K562 (cell line): ENCODE data around the gene GNAI1. TPM values are rescaled to one million over a fixed set of nuclear protein-coding genes. Genes with fewer than 3 reads are reported as not detected.

Experiments
- ATAC-seq: fragments of 200-7000 bp; cut with Tn5 transposase; 3 replicates; pipeline ENCODE4 v1.9.1; 2020; ENCODE audit warnings: moderate library complexity
- BruUV-seq: library from RNA; stranded (reverse); fragments of 400-500 nt; replicated peaks from 2 replicates; lab custom pipeline; 2021; lab: Mats Ljungman, UMichigan
- CTCF ChIA-PET: fragments of 300-600 bp; formaldehyde crosslinking; extraction: SDS; loops from one replicate; lab custom pipeline; 2021; ENCODE audit warnings: low intra/inter-chr PET ratio; lab: Yijun Ruan, JAX
- POLR2A ChIA-PET: fragments of 300-600, 350-650 bp; sonication (Branson Sonifier 250); formaldehyde crosslinking; extraction: SDS; loops from one replicate; lab custom pipeline; 2021; ENCODE audit warnings: antibody characterized with exemption, inconsistent platforms; lab: Yijun Ruan, JAX
- DNase-seq, 4 experiments: peaks; one replicate each; pipeline versions ENCODE4 v3.0.0 to v3.0.0-alpha.2; 2011 to 2018; ENCODE audit warnings: low spot score in 3 of 4, mixed read lengths in 3 of 4; ENCODE audit errors: extremely low read depth in 1 of 4
- FAIRE-seq: peaks from 2 replicates; lab custom pipeline; 2011; peaks lifted over from hg19 to GRCh38; lab: Jason Lieb, UNC
- H2AFZ ChIP-seq: 2 replicates; pipeline ENCODE4 v1.6.0; 2011; ENCODE audit warnings: low read depth, low read length, control low read depth, inconsistent platforms
- H3K27ac ChIP-seq: fragments of 200-600 bp; 3 replicates; pipeline ENCODE4 v1.8.0; 2011; ENCODE audit warnings: low read depth, mild to moderate bottlenecking, control low read depth, inconsistent platforms, low read length, moderate library complexity, mixed read lengths; ENCODE audit errors: extremely low read depth
- H3K27me3 ChIP-seq, 2 experiments: fragments of 300-600 bp in 1 of 2; 2 replicates in 1 of 2; 3 replicates in 1 of 2; pipeline versions ENCODE4 v1.6.0 to v1.8.0; 2011; ENCODE audit warnings: inconsistent platforms in 2 of 2, low read length in 2 of 2, mild to moderate bottlenecking in 1 of 2, mixed read lengths in 1 of 2, moderate library complexity in 1 of 2; ENCODE audit not compliant: control insufficient read depth in 2 of 2, insufficient read depth in 2 of 2
- H3K36me3 ChIP-seq: fragments of 300-600 bp; 3 replicates; pipeline ENCODE4 v1.8.0; 2011; ENCODE audit warnings: mild to moderate bottlenecking, low read length, inconsistent platforms; ENCODE audit not compliant: control insufficient read depth, insufficient read depth
- H3K4me1 ChIP-seq, 2 experiments: fragments of 200-600 bp in 1 of 2; replicated peaks in 1 of 2; 2 replicates in 1 of 2; 3 replicates in 1 of 2; pipeline versions ENCODE4 v1.5.1 to v1.8.0; 2011; ENCODE audit warnings: inconsistent platforms in 2 of 2, low read length in 2 of 2, mild to moderate bottlenecking in 1 of 2, mixed read lengths in 1 of 2, moderate library complexity in 1 of 2; ENCODE audit not compliant: control insufficient read depth in 2 of 2, insufficient read depth in 2 of 2
- H3K4me2 ChIP-seq: 2 replicates; pipeline ENCODE4 v1.6.1; 2011; ENCODE audit warnings: low read length, control low read depth, inconsistent platforms, mixed read lengths; ENCODE audit not compliant: insufficient read depth
- H3K4me3 ChIP-seq: fragments of 200-600 bp; sonication (generic), shearing (Covaris generic); 2 replicates; pipeline ENCODE4 v1.5.1; 2016; ENCODE audit warnings: control low read depth, inconsistent platforms
- H3K79me2 ChIP-seq: fragments of 200-600 bp; 3 replicates; pipeline ENCODE4 v1.8.0; 2011; ENCODE audit warnings: low read length, inconsistent platforms; ENCODE audit not compliant: control insufficient read depth, insufficient read depth
- H3K9ac ChIP-seq, 2 experiments: 2 replicates each; pipeline versions ENCODE4 v1.6.0 to v1.6.1; 2011; ENCODE audit warnings: low read depth in 2 of 2, low read length in 2 of 2, control low read depth in 1 of 2, inconsistent platforms in 1 of 2, mild to moderate bottlenecking in 1 of 2, mixed read lengths in 1 of 2; ENCODE audit not compliant: insufficient read depth in 1 of 2
- H3K9me1 ChIP-seq: one replicate; pipeline ENCODE4 v1.6.0; 2011; ENCODE audit warnings: inconsistent platforms, mild to moderate bottlenecking, low read length, moderate library complexity; ENCODE audit not compliant: control insufficient read depth, insufficient read depth
- H3K9me3 ChIP-seq: replicated peaks from 2 replicates; pipeline ENCODE4 v1.5.1; 2011; ENCODE audit warnings: low read depth, low read length, inconsistent platforms; ENCODE audit not compliant: control insufficient read depth, insufficient read depth
- H4K20me1 ChIP-seq: replicated peaks from 2 replicates; pipeline ENCODE4 v1.6.1; 2011; ENCODE audit warnings: low read length, inconsistent platforms, mixed read lengths; ENCODE audit not compliant: control insufficient read depth, insufficient read depth
- CHCHD3 ChIP-seq: fragments of 250-450 bp; sonication (Bioruptor Pico); IDR thresholded peaks from 2 replicates; pipeline ENCODE4 v2.1.2; 2022; ENCODE audit warnings: mild to moderate bottlenecking
- COPS2 ChIP-seq: fragments of 450-650 bp; conservative IDR thresholded peaks from 2 replicates; pipeline ENCODE4 v1.6.1; 2016; ENCODE audit warnings: mild to moderate bottlenecking, moderate library complexity
- EP300 ChIP-seq: IDR thresholded peaks from 2 replicates; pipeline ENCODE4 v1.6.1; 2012; ENCODE audit warnings: low read length, improper control_type of control experiment
- HDAC2 ChIP-seq: fragments of 450-650 bp; IDR thresholded peaks from 2 replicates; pipeline ENCODE4 v1.6.1; 2016; ENCODE audit warnings: mild to moderate bottlenecking
- HES1 ChIP-seq: fragments of 450-650 bp; IDR thresholded peaks from 2 replicates; pipeline ENCODE4 v1.6.1; 2016; ENCODE audit warnings: low read depth, mild to moderate bottlenecking, moderate library complexity
- MYNN ChIP-seq, 2 experiments: sonication (generic); formaldehyde crosslinking in 1 of 2; IDR thresholded peaks; 2 replicates each; pipeline versions ENCODE4 v1.5.0 to v1.6.1; 2016 to 2020; ENCODE audit warnings: antibody characterized with exemption in 1 of 2, missing genetic modification reagents in 1 of 2
- NCOA6 ChIP-seq: fragments of 450-650 bp; IDR thresholded peaks from 2 replicates; pipeline ENCODE4 v1.6.1; 2017; ENCODE audit warnings: mild to moderate bottlenecking
- NEUROD1 ChIP-seq: fragments of 150-350 bp; IDR thresholded peaks from 2 replicates; pipeline ENCODE4 v1.6.1; 2014; ENCODE audit warnings: borderline replicate concordance, low read length, low read depth; ENCODE audit not compliant: partially characterized antibody
- NR2C2 ChIP-seq, 2 experiments: fragments of 200-800 bp in 1 of 2; sonication (Bioruptor generic) in 1 of 2; sonication (generic) in 1 of 2; formaldehyde crosslinking in 1 of 2; IDR thresholded peaks; 2 replicates each; pipeline versions ENCODE4 v1.6.1 to v1.8.0; 2016 to 2022; ENCODE audit warnings: mild to moderate bottlenecking in 1 of 2, missing compliant biosample characterization in 1 of 2, missing genetic modification characterization in 1 of 2, missing genetic modification reagents in 1 of 2
- SLC30A9 ChIP-seq: fragments of 250-450 bp; sonication (Bioruptor Pico); IDR thresholded peaks from 2 replicates; pipeline ENCODE4 v1.8.0; 2022; ENCODE audit warnings: mild to moderate bottlenecking, moderate library complexity
- ZBTB17 ChIP-seq: fragments of 450-650 bp; formaldehyde crosslinking; IDR thresholded peaks from 2 replicates; pipeline ENCODE4 v1.4.0; 2020; ENCODE audit warnings: mild to moderate bottlenecking
- ZNF436 ChIP-seq: fragments of 250-450, 450-650 bp; sonication (Bioruptor Pico); formaldehyde crosslinking; IDR thresholded peaks from 2 replicates; pipeline ENCODE4 v1.7.0; 2020; ENCODE audit warnings: mild to moderate bottlenecking
- ZNF699 ChIP-seq: fragments of 250-450 bp; sonication (Bioruptor Pico); IDR thresholded peaks from 2 replicates; pipeline ENCODE4 v1.8.0; 2021; ENCODE audit warnings: mild to moderate bottlenecking, moderate library complexity; ENCODE audit not compliant: insufficient replicate concordance
- in situ Hi-C: fragments of 300-500 bp; cut with MboI; formaldehyde crosslinking; loops from 4 replicates; pipeline ENCODE4 v1.15.0; 2018; ENCODE audit warnings: inconsistent platforms, mixed read lengths
- intact Hi-C: fragments of 100-400 bp; cut with micrococcal nuclease; formaldehyde crosslinking; loops from 2 replicates; pipeline ENCODE4 v1.14.2; 2022
- polyA plus RNA-seq, 8 experiments: library from polyadenylated mRNA; depleted of rRNA in 4 of 8; stranded (reverse) in 5 of 8; unstranded in 3 of 8; fragments of >200 nt; fragmentation: Nextera tagmentation in 2 of 8; fragmentation: Illumina TruSeq in 1 of 8; extraction: Ambion mirVana in 2 of 8; extraction: Trizol in 1 of 8; gene quantifications; 2 replicates each; pipeline versions ENCODE4 v1.2.1 to v1.2.3, GENCODE V29; 2011 to 2014; ENCODE audit warnings: inconsistent platforms in 1 of 8, missing spikeins in 1 of 8
- total RNA-seq, 7 experiments: library from RNA; depleted of rRNA in 6 of 7; stranded (reverse); fragments of >200 nt in 6 of 7; fragmentation: Illumina TruSeq in 2 of 7; extraction: Trizol in 2 of 7; gene quantifications; 2 replicates each; pipeline versions ENCODE4 v1.2.1 to v1.2.3, GENCODE V29; 2011 to 2021; ENCODE audit warnings: low replicate concordance in 1 of 7
- TF ChIP-seq, protein P1 (sequence below): fragments of 250-450 bp; sonication (Bioruptor Pico); IDR thresholded peaks from 2 replicates; pipeline ENCODE4 v1.9.0; 2021; ENCODE audit warnings: mild to moderate bottlenecking, inconsistent platforms

GNAI1 gene
- total and polyA plus RNA-seq, 9 of the 15 experiments (the other 6 are each of a cell fraction or from before 2014, with no cell fraction given), result 0.03 to 0.13 (median 0.08) TPM; not detected in 6

- Histone ChIP-seq H3K4me1 (no peaks in the 10 kb centered on the region), H4K20me1 (no peaks in the 10 kb centered on the region), H3K79me2 (no peaks in the 10 kb centered on the region), H3K27ac (no peak overlapping the region), H3K27me3 (no peaks in the 10 kb centered on the region), H3K36me3 (no peaks in the 10 kb centered on the region), H3K9ac (no peak overlapping the region), H3K4me2 (no peak overlapping the region), H3K9me1 (no peaks in the 10 kb centered on the region), H3K4me3 (no peak overlapping the region), H2AFZ (no peak overlapping the region), H3K9me3 (no peaks in the 10 kb centered on the region)
- no peak for ATAC-seq
- TF ChIP-seq HES1 (no peak), SLC30A9 (CRISPR knock-in tag) (no peak), ZNF699 (CRISPR knock-in tag) (no peak), ZNF436 (no peak), HDAC2 (no peak), NCOA6 (no peak), CHCHD3 (CRISPR knock-in tag) (no peak), NR2C2 (CRISPR knock-in tag; IDR thresholded peaks at IDR 0.05) (no peak), NR2C2 (tag; IDR thresholded peaks at IDR 0.05) (no peak), COPS2 (no peak), MYNN (IDR thresholded peaks at IDR 0.05) (no peak), MYNN (CRISPR knock-in tag; IDR thresholded peaks at IDR 0.05) (no peak), NEUROD1 (no peak), EP300 (no peak), ZBTB17 (CRISPR knock-in tag) (no peak)
- TF ChIP-seq, protein P1, sequence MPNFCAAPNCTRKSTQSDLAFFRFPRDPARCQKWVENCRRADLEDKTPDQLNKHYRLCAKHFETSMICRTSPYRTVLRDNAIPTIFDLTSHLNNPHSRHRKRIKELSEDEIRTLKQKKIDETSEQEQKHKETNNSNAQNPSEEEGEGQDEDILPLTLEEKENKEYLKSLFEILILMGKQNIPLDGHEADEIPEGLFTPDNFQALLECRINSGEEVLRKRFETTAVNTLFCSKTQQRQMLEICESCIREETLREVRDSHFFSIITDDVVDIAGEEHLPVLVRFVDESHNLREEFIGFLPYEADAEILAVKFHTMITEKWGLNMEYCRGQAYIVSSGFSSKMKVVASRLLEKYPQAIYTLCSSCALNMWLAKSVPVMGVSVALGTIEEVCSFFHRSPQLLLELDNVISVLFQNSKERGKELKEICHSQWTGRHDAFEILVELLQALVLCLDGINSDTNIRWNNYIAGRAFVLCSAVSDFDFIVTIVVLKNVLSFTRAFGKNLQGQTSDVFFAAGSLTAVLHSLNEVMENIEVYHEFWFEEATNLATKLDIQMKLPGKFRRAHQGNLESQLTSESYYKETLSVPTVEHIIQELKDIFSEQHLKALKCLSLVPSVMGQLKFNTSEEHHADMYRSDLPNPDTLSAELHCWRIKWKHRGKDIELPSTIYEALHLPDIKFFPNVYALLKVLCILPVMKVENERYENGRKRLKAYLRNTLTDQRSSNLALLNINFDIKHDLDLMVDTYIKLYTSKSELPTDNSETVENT (CRISPR knock-in tag), result no peak
- ChIA-PET CTCF (no interaction called here), POLR2A (no interaction called here)
- FAIRE-seq, result no peak
- intact Hi-C loops (no loop called here), in situ Hi-C loops (no loop called here)
- DNase-seq, result no peak
- no TSS peak for BruUV-seq
These were observed 20.2 kb downstream of the GNAI1 start for GRCh38 chr7:80154656-80155333.
